ENCODE data around the gene RABGAP1L.
"Not testable (repeated sequence)": the region's sequence is repeated elsewhere in the genome, so short reads cannot be mapped to it uniquely, and the experiment has no call there.

Gene RABGAP1L

GRCh38 chr1:174466607-174467006 lies 307.3 kb downstream of the RABGAP1L start:
- no peak for DNase-seq

- no peak for DNase-seq
These were observed 309.7 kb downstream of the RABGAP1L start for GRCh38 chr1:174469052-174469451.

GRCh38 chr1:174469687-174470086 lies 310.4 kb downstream of the RABGAP1L start:
- DNase-seq, result no peak

- no peak for DNase-seq
These were observed 320.0 kb downstream of the RABGAP1L start for GRCh38 chr1:174479281-174479680.

GRCh38 chr1:174480324-174480723 lies 321.0 kb downstream of the RABGAP1L start:
- no peak for DNase-seq

GRCh38 chr1:174491606-174492005 lies 332.3 kb downstream of the RABGAP1L start:
- DNase-seq, result no peak

- no peak for DNase-seq
These were observed 338.2 kb downstream of the RABGAP1L start for GRCh38 chr1:174497478-174497877.

- not testable (repeated sequence) for DNase-seq
These were observed 357.4 kb downstream of the RABGAP1L start for GRCh38 chr1:174516755-174517154.

GRCh38 chr1:174519844-174520243 lies 360.5 kb downstream of the RABGAP1L start:
- no peak for DNase-seq

GRCh38 chr1:174531751-174532150 lies 372.4 kb downstream of the RABGAP1L start:
- DNase-seq, result no peak

- no peak for DNase-seq
These were observed 375.5 kb downstream of the RABGAP1L start for GRCh38 chr1:174534789-174535188.

- no peak for DNase-seq
These were observed 375.9 kb downstream of the RABGAP1L start for GRCh38 chr1:174535207-174535606.

- not testable (repeated sequence) for DNase-seq
These were observed 384.1 kb downstream of the RABGAP1L start for GRCh38 chr1:174543421-174543820.

- no peak for DNase-seq
These were observed 391.0 kb downstream of the RABGAP1L start for GRCh38 chr1:174550296-174550695.

- no peak for DNase-seq
These were observed 397.1 kb downstream of the RABGAP1L start for GRCh38 chr1:174556392-174556791.

- no peak for DNase-seq
These were observed 409.2 kb downstream of the RABGAP1L start for GRCh38 chr1:174568551-174568950.

- DNase-seq, result no peak
These were observed 409.9 kb downstream of the RABGAP1L start for GRCh38 chr1:174569240-174569639.

GRCh38 chr1:174572771-174573170 lies 413.5 kb downstream of the RABGAP1L start:
- no peak for DNase-seq

- not testable (repeated sequence) for DNase-seq
These were observed 416.8 kb downstream of the RABGAP1L start for GRCh38 chr1:174576120-174576519.

- no peak for DNase-seq
These were observed 418.4 kb downstream of the RABGAP1L start for GRCh38 chr1:174577681-174578080.

GRCh38 chr1:174580801-174581200 lies 421.5 kb downstream of the RABGAP1L start:
- DNase-seq, result no peak

- DNase-seq, result no peak
These were observed 424.0 kb downstream of the RABGAP1L start for GRCh38 chr1:174583316-174583715.

GRCh38 chr1:174584071-174584470 lies 424.8 kb downstream of the RABGAP1L start:
- DNase-seq, result no peak

- not testable (repeated sequence) for DNase-seq
These were observed 429.3 kb downstream of the RABGAP1L start for GRCh38 chr1:174588618-174589017.

- no peak for DNase-seq
These were observed 445.9 kb downstream of the RABGAP1L start for GRCh38 chr1:174605198-174605597.

GRCh38 chr1:174606471-174606870 lies 447.2 kb downstream of the RABGAP1L start:
- no peak for DNase-seq
